ENCODE data around the gene IDI1.

DNA sequence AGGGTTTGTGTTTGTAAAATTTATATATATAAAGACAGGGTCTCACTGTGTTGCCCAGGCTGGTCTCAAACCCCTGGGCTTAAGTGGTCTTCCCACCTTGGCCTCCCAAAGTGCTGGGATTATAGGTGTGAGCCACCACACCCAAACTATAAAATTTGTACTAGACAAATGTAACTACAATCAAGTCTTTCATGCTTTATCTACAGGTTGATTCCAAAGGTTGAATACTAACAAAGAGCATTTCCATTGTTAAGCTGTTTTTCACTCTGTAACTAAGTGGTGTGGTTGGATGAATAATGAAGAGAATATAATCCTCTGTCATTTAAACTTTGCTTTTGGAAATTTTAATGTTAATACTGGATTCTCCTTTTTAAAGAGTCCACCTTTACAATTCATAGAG is 29.7 kb upstream of the IDI1 start:
- TF ChIP-seq, protein P1, sequence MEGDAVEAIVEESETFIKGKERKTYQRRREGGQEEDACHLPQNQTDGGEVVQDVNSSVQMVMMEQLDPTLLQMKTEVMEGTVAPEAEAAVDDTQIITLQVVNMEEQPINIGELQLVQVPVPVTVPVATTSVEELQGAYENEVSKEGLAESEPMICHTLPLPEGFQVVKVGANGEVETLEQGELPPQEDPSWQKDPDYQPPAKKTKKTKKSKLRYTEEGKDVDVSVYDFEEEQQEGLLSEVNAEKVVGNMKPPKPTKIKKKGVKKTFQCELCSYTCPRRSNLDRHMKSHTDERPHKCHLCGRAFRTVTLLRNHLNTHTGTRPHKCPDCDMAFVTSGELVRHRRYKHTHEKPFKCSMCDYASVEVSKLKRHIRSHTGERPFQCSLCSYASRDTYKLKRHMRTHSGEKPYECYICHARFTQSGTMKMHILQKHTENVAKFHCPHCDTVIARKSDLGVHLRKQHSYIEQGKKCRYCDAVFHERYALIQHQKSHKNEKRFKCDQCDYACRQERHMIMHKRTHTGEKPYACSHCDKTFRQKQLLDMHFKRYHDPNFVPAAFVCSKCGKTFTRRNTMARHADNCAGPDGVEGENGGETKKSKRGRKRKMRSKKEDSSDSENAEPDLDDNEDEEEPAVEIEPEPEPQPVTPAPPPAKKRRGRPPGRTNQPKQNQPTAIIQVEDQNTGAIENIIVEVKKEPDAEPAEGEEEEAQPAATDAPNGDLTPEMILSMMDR (IDR thresholded peaks at IDR 0.05; ENCODE audit: low read length): no peak
- TF ChIP-seq EZH2 (optimal IDR thresholded peaks at IDR 0.05; ENCODE audit: low read depth, low read length) (no peak), EZH2phosphoT487 (IDR thresholded peaks at IDR 0.05; ENCODE audit: low read length) (no peak)

All from MM.1S (cell line).